Natural killer cell (primary cell): ENCODE measurements around the gene KLHL15. TPM values are rescaled to one million over a fixed set of nuclear protein-coding genes. Genes with fewer than 3 reads are reported as not detected.

Experiments
- ATAC-seq, 3 donors: fragments of 150-1000 bp in 2 of 3; fragments of 200-7000 bp in 1 of 3; cut with Tn5 transposase; 1 replicate in 1 of 3; 2 replicates in 2 of 3; pipeline ENCODE4 v1.10.0; 2021; ENCODE audit warnings: mild to moderate bottlenecking in 2 of 3, moderate library complexity in 2 of 3
- DNase-seq, 2 donors: peaks; one replicate each; pipeline versions ENCODE4 v3.0.0 to v3.0.0-alpha.2; 2013 to 2021; ENCODE audit warnings: mixed read lengths in 1 of 2
- H3K27ac ChIP-seq: one replicate; pipeline ENCODE4 v1.5.1; 2013; ENCODE audit warnings: mild to moderate bottlenecking, low read length
- H3K27me3 ChIP-seq: one replicate; pipeline ENCODE4 v1.6.1; 2013; ENCODE audit warnings: low read length; ENCODE audit not compliant: control insufficient read depth, insufficient read depth
- H3K36me3 ChIP-seq: one replicate; pipeline ENCODE4 v1.6.1; 2013; ENCODE audit warnings: low read length; ENCODE audit not compliant: control insufficient read depth, insufficient read depth
- H3K4me1 ChIP-seq: one replicate; pipeline ENCODE4 v1.6.1; 2013; ENCODE audit warnings: low read length; ENCODE audit not compliant: control insufficient read depth, insufficient read depth
- H3K4me3 ChIP-seq: one replicate; pipeline ENCODE4 v1.5.1; 2013; ENCODE audit warnings: low read length
- H3K9me3 ChIP-seq: one replicate; pipeline ENCODE4 v1.6.1; 2013; ENCODE audit warnings: low read length; ENCODE audit not compliant: control insufficient read depth, insufficient read depth
- H3K27ac Mint-ChIP-seq, 2 donors: one replicate each; pipeline ENCODE4 v1.8.0; 2022; ENCODE audit warnings: mild to moderate bottlenecking in 2 of 2, mixed read lengths in 2 of 2, moderate library complexity in 1 of 2
- H3K27me3 Mint-ChIP-seq, 2 donors: one replicate each; pipeline ENCODE4 v1.8.0; 2022; ENCODE audit warnings: low read depth in 2 of 2, mixed read lengths in 2 of 2
- H3K36me3 Mint-ChIP-seq: one replicate; pipeline ENCODE4 v1.8.0; 2022; ENCODE audit warnings: mixed read lengths
- H3K4me1 Mint-ChIP-seq, 2 donors: one replicate each; pipeline ENCODE4 v1.8.0; 2022; ENCODE audit warnings: mixed read lengths in 2 of 2
- H3K4me3 Mint-ChIP-seq: one replicate; pipeline ENCODE4 v1.8.0; 2022; ENCODE audit warnings: mild to moderate bottlenecking, moderate library complexity, mixed read lengths
- H3K9me3 Mint-ChIP-seq, 2 donors: one replicate each; pipeline ENCODE4 v1.8.0; 2022; ENCODE audit warnings: mixed read lengths in 2 of 2
- CTCF ChIP-seq: fragments of 200-600 bp; IDR thresholded peaks from one replicate; pipeline ENCODE4 v1.8.0; 2022; ENCODE audit warnings: antibody characterized with exemption
- WGBS: methylation state at CpG from one replicate; pipeline ENCODE4 v1.1.7; 2013; ENCODE audit warnings: missing lambda C conversion rate; ENCODE audit not compliant: insufficient coverage; 5-methylcytosine and 5-hydroxymethylcytosine counted together
- intact Hi-C: fragments of 100-400 bp; cut with micrococcal nuclease; formaldehyde crosslinking; loops from one replicate; pipeline ENCODE4 v1.14.2; 2022
- total RNA-seq, 4 donors: library from RNA; stranded (reverse); fragments of 120-200 nt in 1 of 4; gene quantifications; one replicate each; pipeline versions ENCODE4 v1.2.3 to v1.2.4, GENCODE V29; 2013 to 2022

Gene KLHL15
- total RNA-seq, 3 donors from 2014 or later (not counting 1 experiment from before 2014, with no cell fraction given): 17.5 to 29.2 (median 18.6) TPM

DNA sequence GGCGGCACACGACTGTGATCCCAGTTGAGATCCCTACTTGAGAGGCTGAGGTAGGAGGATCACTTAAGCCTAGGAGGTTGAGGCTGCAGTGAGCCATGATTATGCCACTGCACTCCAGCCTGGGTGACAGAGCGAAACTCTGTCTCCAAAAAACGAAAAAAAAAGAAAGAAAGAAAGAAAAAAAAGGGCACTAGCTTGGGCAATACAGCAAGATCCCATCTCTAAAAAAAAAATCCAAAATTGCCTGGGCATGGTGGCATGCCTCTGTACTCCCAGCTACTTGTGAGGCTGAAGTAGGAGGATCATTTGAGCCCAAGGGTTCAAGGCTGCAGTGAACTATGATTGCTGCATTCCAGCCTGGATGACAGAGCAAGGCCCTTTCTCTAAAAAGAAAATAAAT lies 10.7 kb upstream of the KLHL15 start:
- intact Hi-C loops: no loop called here
- Histone ChIP-seq H3K36me3 (no peaks in the 10 kb centered on the region), H3K4me3 (no peak overlapping the region), H3K27ac (no peak overlapping the region), H3K9me3 (no peaks in the 10 kb centered on the region), H3K27me3 (no peaks in the 10 kb centered on the region), H3K4me1 (no peaks in the 10 kb centered on the region)
- peaks cover 1 to 4% of the 10 kb centered on the region in 2 donors for H3K27me3 Mint-ChIP-seq
- WGBS: 86% methylated on average over 2 of the region's 4 CpGs
- no peak for ATAC-seq
- H3K4me3 Mint-ChIP-seq: no peak overlapping the region
- H3K4me1 Mint-ChIP-seq: no peaks in the 10 kb centered on the region
- DNase-seq: no peak
- TF ChIP-seq CTCF: no peak
- no peak overlapping the region for H3K27ac Mint-ChIP-seq
- no peaks in the 10 kb centered on the region for H3K9me3 Mint-ChIP-seq
- no peaks in the 10 kb centered on the region for H3K36me3 Mint-ChIP-seq

- TF ChIP-seq CTCF: no peak
- no peaks in the 10 kb centered on the region for H3K27me3 ChIP-seq
- no peaks in the 10 kb centered on the region for H3K36me3 Mint-ChIP-seq
- H3K4me1 Mint-ChIP-seq: no peaks in the 10 kb centered on the region
- intact Hi-C loops: no loop called here
- DNase-seq: no peak
- no peak overlapping the region for H3K27ac Mint-ChIP-seq
- H3K27me3 Mint-ChIP-seq: peaks cover 3 to 7% of the 10 kb centered on the region in 2 donors
- no peaks in the 10 kb centered on the region for H3K36me3 ChIP-seq
- no peak overlapping the region for H3K4me3 Mint-ChIP-seq
- no peak overlapping the region for H3K4me3 ChIP-seq
- ATAC-seq: no peak
- 77% methylated on average over 3 of the region's 5 CpGs for WGBS
- H3K9me3 Mint-ChIP-seq: no peaks in the 10 kb centered on the region
- no peaks in the 10 kb centered on the region for H3K4me1 ChIP-seq
- H3K27ac ChIP-seq: no peak overlapping the region
- H3K9me3 ChIP-seq: no peaks in the 10 kb centered on the region
Observed at GRCh38 chrX:24034485-24034884, 7.5 kb upstream of the KLHL15 start.

- Mint-ChIP-seq H3K36me3 (no peaks in the 10 kb centered on the region), H3K4me3 (no peak overlapping the region), H3K27me3 (peaks cover 3 to 7% of the 10 kb centered on the region in 2 donors), H3K27ac (no peak overlapping the region), H3K9me3 (no peaks in the 10 kb centered on the region), H3K4me1 (peaks cover 0 to 8% of the 10 kb centered on the region in 2 donors)
- Histone ChIP-seq H3K9me3 (no peaks in the 10 kb centered on the region), H3K4me3 (no peak overlapping the region), H3K27me3 (no peaks in the 10 kb centered on the region), H3K4me1 (peaks cover 2% of the 10 kb centered on the region), H3K27ac (no peak overlapping the region), H3K36me3 (no peaks in the 10 kb centered on the region)
- intact Hi-C loops: no loop called here
- DNase-seq (no peak), ATAC-seq (no peak)
- 100% methylated on average over 3 of the region's 5 CpGs for WGBS
- no peak for TF ChIP-seq CTCF
Observed at GRCh38 chrX:24030597-24030996, 3.6 kb upstream of the KLHL15 start.

- Mint-ChIP-seq H3K27me3 (peaks cover 3 to 6% of the 10 kb centered on the region in 2 donors), H3K4me3 (no peak overlapping the region), H3K27ac (no peak overlapping the region), H3K36me3 (no peaks in the 10 kb centered on the region), H3K4me1 (peaks cover 10 to 17% of the 10 kb centered on the region in 2 donors), H3K9me3 (no peaks in the 10 kb centered on the region)
- WGBS: 95% methylated on average over 4 of the region's 6 CpGs
- Histone ChIP-seq H3K27me3 (no peaks in the 10 kb centered on the region), H3K4me3 (no peak overlapping the region), H3K4me1 (peaks cover 2% of the 10 kb centered on the region), H3K36me3 (no peaks in the 10 kb centered on the region), H3K9me3 (no peaks in the 10 kb centered on the region), H3K27ac (no peak overlapping the region)
- TF ChIP-seq CTCF: no peak
- DNase-seq (no peak), ATAC-seq (no peak)
- intact Hi-C loops: no loop called here
Observed at GRCh38 chrX:24027985-24028384, 999 bp upstream of the KLHL15 start.
